ENCODE results near the gene PLCG2.

The PLCG2 gene

DNA sequence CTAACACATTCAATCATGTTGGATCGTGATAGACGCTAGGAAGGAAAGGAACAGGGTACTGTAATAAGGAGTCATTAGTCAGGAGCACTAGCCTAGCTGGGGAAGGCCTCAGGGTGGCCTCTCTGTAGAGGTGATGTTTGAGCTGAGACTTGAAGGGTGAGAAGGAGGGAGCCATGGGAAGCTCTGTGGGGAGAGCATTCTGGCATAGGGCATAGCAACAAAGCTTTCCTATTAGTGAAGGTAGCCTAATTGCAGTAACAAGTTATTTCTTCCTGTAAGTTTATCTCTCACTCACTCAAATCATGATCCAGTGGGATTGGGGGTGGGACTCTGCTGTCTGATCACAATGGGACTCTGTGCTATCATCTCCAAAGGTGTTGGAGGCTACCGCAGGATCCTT, 16.1 kb downstream of the PLCG2 start:
- no peak for TF ChIP-seq TAF1 (IDR thresholded peaks at IDR 0.05; ENCODE audit: borderline replicate concordance, insufficient read depth, low read length)
- TF ChIP-seq, protein P1, sequence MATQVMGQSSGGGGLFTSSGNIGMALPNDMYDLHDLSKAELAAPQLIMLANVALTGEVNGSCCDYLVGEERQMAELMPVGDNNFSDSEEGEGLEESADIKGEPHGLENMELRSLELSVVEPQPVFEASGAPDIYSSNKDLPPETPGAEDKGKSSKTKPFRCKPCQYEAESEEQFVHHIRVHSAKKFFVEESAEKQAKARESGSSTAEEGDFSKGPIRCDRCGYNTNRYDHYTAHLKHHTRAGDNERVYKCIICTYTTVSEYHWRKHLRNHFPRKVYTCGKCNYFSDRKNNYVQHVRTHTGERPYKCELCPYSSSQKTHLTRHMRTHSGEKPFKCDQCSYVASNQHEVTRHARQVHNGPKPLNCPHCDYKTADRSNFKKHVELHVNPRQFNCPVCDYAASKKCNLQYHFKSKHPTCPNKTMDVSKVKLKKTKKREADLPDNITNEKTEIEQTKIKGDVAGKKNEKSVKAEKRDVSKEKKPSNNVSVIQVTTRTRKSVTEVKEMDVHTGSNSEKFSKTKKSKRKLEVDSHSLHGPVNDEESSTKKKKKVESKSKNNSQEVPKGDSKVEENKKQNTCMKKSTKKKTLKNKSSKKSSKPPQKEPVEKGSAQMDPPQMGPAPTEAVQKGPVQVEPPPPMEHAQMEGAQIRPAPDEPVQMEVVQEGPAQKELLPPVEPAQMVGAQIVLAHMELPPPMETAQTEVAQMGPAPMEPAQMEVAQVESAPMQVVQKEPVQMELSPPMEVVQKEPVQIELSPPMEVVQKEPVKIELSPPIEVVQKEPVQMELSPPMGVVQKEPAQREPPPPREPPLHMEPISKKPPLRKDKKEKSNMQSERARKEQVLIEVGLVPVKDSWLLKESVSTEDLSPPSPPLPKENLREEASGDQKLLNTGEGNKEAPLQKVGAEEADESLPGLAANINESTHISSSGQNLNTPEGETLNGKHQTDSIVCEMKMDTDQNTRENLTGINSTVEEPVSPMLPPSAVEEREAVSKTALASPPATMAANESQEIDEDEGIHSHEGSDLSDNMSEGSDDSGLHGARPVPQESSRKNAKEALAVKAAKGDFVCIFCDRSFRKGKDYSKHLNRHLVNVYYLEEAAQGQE (IDR thresholded peaks at IDR 0.05; ENCODE audit: insufficient read depth in 1 of 2, low read depth in 2 of 2, low read length in 2 of 2), result no peak

DNA sequence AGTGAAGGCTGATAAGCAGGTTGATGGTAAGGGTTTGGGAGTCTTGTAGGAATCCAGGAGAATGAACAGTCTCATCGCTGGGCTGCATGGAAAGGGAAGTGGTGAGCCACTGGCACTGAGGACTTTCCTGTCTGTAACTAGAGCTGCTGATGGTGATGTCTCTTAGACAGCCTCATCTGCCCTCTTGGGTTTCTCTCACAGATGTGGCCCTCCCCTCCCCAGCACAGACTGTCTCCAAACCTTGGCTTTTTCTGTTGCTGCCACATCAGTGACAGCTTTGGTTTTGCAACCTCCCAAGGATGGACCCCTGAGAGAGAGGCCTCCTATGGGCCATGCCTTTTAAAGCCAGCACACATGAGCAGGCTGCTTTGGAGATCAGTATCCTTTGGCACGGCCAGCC, 16.9 kb downstream of the PLCG2 start:
- TF ChIP-seq POLR2AphosphoS5 (IDR thresholded peaks at IDR 0.05; ENCODE audit: low read depth, low read length), result no peak
- no peak for TF ChIP-seq SIN3A (IDR thresholded peaks at IDR 0.05; ENCODE audit: borderline replicate concordance, insufficient read depth, low read length)
- TF ChIP-seq FOXP2 (optimal IDR thresholded peaks at IDR 0.05; ENCODE audit: borderline replicate concordance, extremely low read depth, extremely low read length, insufficient read depth), result no peak
- TF ChIP-seq TAF1 (IDR thresholded peaks at IDR 0.05; ENCODE audit: borderline replicate concordance, insufficient read depth, low read length), result no peak
- TF ChIP-seq, protein P1 (IDR thresholded peaks at IDR 0.05; ENCODE audit: insufficient read depth in 1 of 2, low read depth in 2 of 2, low read length in 2 of 2), result no peak

DNA sequence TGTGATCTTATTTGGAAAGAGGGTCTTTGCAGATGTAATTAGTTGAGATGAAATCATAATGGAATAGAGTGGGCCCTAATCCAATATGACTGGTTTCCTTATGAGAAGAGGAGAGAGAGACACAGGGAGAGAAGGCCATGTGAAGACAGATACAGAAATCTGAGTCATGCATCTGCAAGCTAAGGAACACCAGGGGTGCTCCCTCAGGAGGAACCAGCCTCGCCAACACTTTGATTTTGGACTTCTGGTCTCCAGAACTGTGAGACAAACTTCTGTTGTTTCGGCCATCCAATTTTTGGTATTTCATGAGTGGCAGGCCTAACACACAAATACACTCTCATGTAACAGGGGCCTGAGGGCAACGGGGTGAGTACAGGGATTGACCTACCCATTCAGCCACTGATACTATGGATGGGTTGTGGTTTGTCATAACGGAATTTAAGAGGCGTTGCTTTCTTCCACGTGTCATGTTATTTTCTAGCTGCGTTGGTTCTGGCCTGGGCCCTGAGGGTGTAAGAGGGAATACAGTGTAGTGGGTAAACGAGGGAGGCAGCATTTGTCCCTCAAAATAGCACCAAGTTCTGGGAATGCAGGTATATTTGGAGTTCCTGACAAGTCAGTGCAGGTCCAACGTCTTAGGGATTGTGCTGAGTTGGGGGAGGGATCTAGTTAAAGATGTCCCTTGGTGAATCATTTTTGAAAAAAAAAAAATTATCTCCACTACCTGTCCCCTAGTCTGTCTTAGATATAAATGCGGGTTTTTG, 17.7 kb downstream of the PLCG2 start:
- no peak for TF ChIP-seq FOXP2 (optimal IDR thresholded peaks at IDR 0.05; ENCODE audit: borderline replicate concordance, extremely low read depth, extremely low read length, insufficient read depth)

DNA sequence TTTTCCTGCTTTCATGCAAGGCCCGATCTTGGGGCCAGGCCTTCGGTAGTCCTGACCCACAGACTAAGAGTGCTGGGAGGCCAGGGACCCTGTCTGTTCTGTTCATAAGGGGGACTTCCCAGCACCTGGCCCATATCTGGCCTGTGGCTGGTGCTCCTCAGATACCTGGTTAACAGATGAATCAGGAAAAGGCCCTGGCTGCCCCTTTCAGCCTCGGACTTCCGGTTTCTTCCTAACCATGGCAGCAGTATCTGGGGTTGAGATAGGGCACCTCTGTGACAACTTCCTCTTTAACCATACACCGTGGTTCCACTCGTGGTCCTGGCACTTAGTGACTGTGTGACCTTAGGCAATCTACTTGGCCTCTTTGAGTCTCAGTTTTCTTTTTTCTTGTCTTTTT, 18.4 kb downstream of the PLCG2 start:
- TF ChIP-seq, protein P1 (IDR thresholded peaks at IDR 0.05; ENCODE audit: insufficient read depth in 1 of 2, low read depth in 2 of 2, low read length in 2 of 2), result no peak
- no peak for TF ChIP-seq POLR2AphosphoS5 (IDR thresholded peaks at IDR 0.05; ENCODE audit: low read depth, low read length)
- TF ChIP-seq SIN3A (IDR thresholded peaks at IDR 0.05; ENCODE audit: borderline replicate concordance, insufficient read depth, low read length), result no peak
- no peak for TF ChIP-seq FOXP2 (optimal IDR thresholded peaks at IDR 0.05; ENCODE audit: borderline replicate concordance, extremely low read depth, extremely low read length, insufficient read depth)
- no peak for TF ChIP-seq TAF1 (IDR thresholded peaks at IDR 0.05; ENCODE audit: borderline replicate concordance, insufficient read depth, low read length)

DNA sequence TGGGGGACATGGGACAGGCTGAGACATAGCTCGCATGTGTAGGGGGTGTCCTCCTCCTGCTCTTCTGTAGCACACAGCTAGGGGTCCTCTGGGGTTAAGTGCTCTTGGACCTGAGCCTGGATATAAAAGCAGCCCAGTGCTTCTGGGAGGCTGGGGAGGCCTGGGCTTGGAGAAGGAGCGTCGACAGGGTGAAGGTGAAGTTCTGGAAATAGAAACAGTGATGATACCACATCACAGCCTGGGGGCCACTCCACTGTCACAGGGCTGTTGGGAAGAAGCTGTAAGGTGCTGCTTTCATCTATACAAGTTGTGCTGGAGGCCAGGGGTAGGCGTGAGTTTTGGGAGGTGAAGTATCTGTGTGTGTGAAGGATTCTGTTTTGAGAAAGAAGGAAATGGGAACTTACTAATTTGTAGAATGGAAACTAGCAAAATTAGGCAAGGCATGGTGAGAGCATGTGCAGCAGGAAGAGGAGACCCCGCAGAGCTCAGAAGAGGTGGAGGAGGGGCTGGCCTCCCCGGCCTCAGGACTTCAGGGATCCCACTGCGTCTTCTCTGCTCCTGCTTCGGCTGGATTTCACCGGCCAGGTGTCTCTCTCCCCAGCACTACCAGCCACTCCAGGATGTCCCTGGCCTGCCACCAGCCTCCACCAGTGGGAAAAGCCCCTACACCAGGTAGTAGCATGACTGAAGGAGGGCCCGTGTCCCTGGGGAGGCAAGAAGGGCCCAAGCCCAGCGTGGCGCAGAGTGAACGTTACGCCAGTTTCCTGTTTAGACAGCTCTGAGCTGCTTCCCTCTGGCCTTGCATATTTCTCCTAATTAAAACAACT, 19.4 kb downstream of the PLCG2 start:
- TF ChIP-seq, protein P1 (IDR thresholded peaks at IDR 0.05; ENCODE audit: insufficient read depth in 1 of 2, low read depth in 2 of 2, low read length in 2 of 2), result no peak
- no peak for TF ChIP-seq SIN3A (IDR thresholded peaks at IDR 0.05; ENCODE audit: borderline replicate concordance, insufficient read depth, low read length)
- no peak for TF ChIP-seq POLR2AphosphoS5 (IDR thresholded peaks at IDR 0.05; ENCODE audit: low read depth, low read length)
- TF ChIP-seq FOXP2 (optimal IDR thresholded peaks at IDR 0.05; ENCODE audit: borderline replicate concordance, extremely low read depth, extremely low read length, insufficient read depth), result no peak
- TF ChIP-seq TAF1 (IDR thresholded peaks at IDR 0.05; ENCODE audit: borderline replicate concordance, insufficient read depth, low read length), result no peak

All from PFSK-1 (cell line).